H1 (cell line): Measurements from ENCODE around the gene NR3C1. TPM values are rescaled to one million over a fixed set of nuclear protein-coding genes. Genes with fewer than 3 reads are reported as not detected.

Experiments used
- CTCF ChIA-PET: fragments of 300-600 bp; sonication (Branson Sonifier 250); formaldehyde crosslinking; loops from one replicate; lab custom pipeline; 2021; ENCODE audit not compliant: partially characterized antibody; lab: Charles Lee
- POLR2A ChIA-PET: fragments of 300-600 bp; sonication (Branson Sonifier 250); formaldehyde crosslinking; loops from one replicate; lab custom pipeline; 2021; ENCODE audit warnings: inconsistent platforms; ENCODE audit not compliant: partially characterized antibody; lab: Charles Lee
- DNase-seq, 2 experiments: peaks; one replicate each; pipeline versions ENCODE4 v3.0.0 to v3.0.0-alpha.2; 2010 to 2022; ENCODE audit warnings: low spot score in 2 of 2, low read depth in 1 of 2, mixed read lengths in 1 of 2
- FAIRE-seq: peaks from 2 replicates; lab custom pipeline; 2011; peaks lifted over from hg19 to GRCh38; lab: Jason Lieb, UNC
- H2AFZ ChIP-seq: 2 replicates; pipeline ENCODE4 v1.8.1; 2012; ENCODE audit warnings: low read length, inconsistent platforms
- H2AK5ac ChIP-seq: 2 replicates; pipeline ENCODE4 v1.6.1; 2013; ENCODE audit warnings: low read depth, low read length
- H2BK120ac ChIP-seq: replicated peaks from 2 replicates; pipeline ENCODE3; 2013; ENCODE audit warnings: low read depth, low read length, inconsistent platforms
- H2BK12ac ChIP-seq: 2 replicates; pipeline ENCODE4 v1.6.1; 2013; ENCODE audit warnings: low read depth, low read length
- H2BK15ac ChIP-seq: 2 replicates; pipeline ENCODE4 v1.6.1; 2013; ENCODE audit warnings: low read length
- H2BK20ac ChIP-seq: 2 replicates; pipeline ENCODE4 v1.6.1; 2013; ENCODE audit warnings: low read length
- H2BK5ac ChIP-seq: 2 replicates; pipeline ENCODE4 v1.6.1; 2013; ENCODE audit warnings: low read depth, low read length
- H3K14ac ChIP-seq: 2 replicates; pipeline ENCODE4 v1.6.1; 2013; ENCODE audit warnings: inconsistent platforms; ENCODE audit not compliant: insufficient read length
- H3K18ac ChIP-seq: 2 replicates; pipeline ENCODE4 v1.6.1; 2013; ENCODE audit warnings: low read length; ENCODE audit errors: extremely low read depth
- H3K23ac ChIP-seq: 2 replicates; pipeline ENCODE4 v1.6.1; 2013; ENCODE audit warnings: inconsistent platforms; ENCODE audit not compliant: insufficient read length
- H3K23me2 ChIP-seq: 2 replicates; pipeline ENCODE4 v1.6.1; 2013; ENCODE audit warnings: low read depth, low read length
- H3K27ac ChIP-seq: 2 replicates; pipeline ENCODE4 v1.6.1; 2011; ENCODE audit warnings: low read depth, low read length, inconsistent platforms
- H3K27me3 ChIP-seq, 4 experiments: replicated peaks in 1 of 4; 1 replicate in 1 of 4; 2 replicates in 3 of 4; pipeline versions ENCODE4 v1.6.1 to v1.8.1; 2011 to 2013; ENCODE audit warnings: low read length in 3 of 4, mild to moderate bottlenecking in 3 of 4, inconsistent platforms in 2 of 4, mixed read lengths in 2 of 4, moderate library complexity in 1 of 4; ENCODE audit not compliant: control insufficient read depth in 3 of 4, insufficient read depth in 3 of 4; ENCODE audit errors: extremely low read depth in 1 of 4
- H3K36me3 ChIP-seq, 4 experiments: 2 replicates each; pipeline versions ENCODE4 v1.6.1 to v1.8.1; 2011 to 2013; ENCODE audit warnings: mild to moderate bottlenecking in 4 of 4, low read length in 3 of 4, moderate library complexity in 2 of 4, control low read depth in 1 of 4, inconsistent platforms in 1 of 4; ENCODE audit not compliant: insufficient read depth in 4 of 4, control insufficient read depth in 2 of 4
- H3K4ac ChIP-seq: replicated peaks from 2 replicates; pipeline ENCODE3; 2013; ENCODE audit warnings: low read length, low read depth, mixed read lengths, inconsistent platforms; ENCODE audit not compliant: insufficient read length
- H3K4me1 ChIP-seq, 4 experiments: replicated peaks in 1 of 4; 1 replicate in 1 of 4; 2 replicates in 3 of 4; pipeline versions ENCODE4 v1.6.1 to v1.8.1; 2011 to 2013; ENCODE audit warnings: low read length in 3 of 4, inconsistent platforms in 2 of 4, mixed read lengths in 1 of 4; ENCODE audit not compliant: insufficient read depth in 4 of 4, control insufficient read depth in 3 of 4
- H3K4me2 ChIP-seq, 2 experiments: 2 replicates each; pipeline versions ENCODE4 v1.6.1 to v1.8.1; 2011 to 2013; ENCODE audit warnings: low read depth in 2 of 2, low read length in 2 of 2, control low read depth in 1 of 2, inconsistent platforms in 1 of 2, mild to moderate bottlenecking in 1 of 2; ENCODE audit not compliant: insufficient read depth in 1 of 2
- H3K4me3 ChIP-seq, 4 experiments: fragments of 200-600, 300-600 bp in 1 of 4; sonication (generic), shearing (Covaris generic), sonication (Bioruptor Twin) in 1 of 4; 2 replicates each; pipeline versions ENCODE4 v1.5.1 to v1.8.1; 2011 to 2016; ENCODE audit warnings: low read length in 4 of 4, low read depth in 3 of 4, control low read depth in 2 of 4, inconsistent platforms in 2 of 4, mild to moderate bottlenecking in 2 of 4, mixed read lengths in 1 of 4, moderate library complexity in 1 of 4; ENCODE audit not compliant: insufficient read depth in 2 of 4; ENCODE audit errors: extremely low read depth in 1 of 4
- H3K56ac ChIP-seq: replicated peaks from 2 replicates; pipeline ENCODE3; 2013; ENCODE audit warnings: low read depth, mild to moderate bottlenecking, mixed read lengths, low read length, inconsistent platforms; ENCODE audit not compliant: insufficient read length
- H3K79me1 ChIP-seq: 2 replicates; pipeline ENCODE4 v1.6.1; 2013; ENCODE audit warnings: low read depth, low read length, control low read depth
- H3K79me2 ChIP-seq, 2 experiments: 2 replicates each; pipeline versions ENCODE4 v1.6.1 to v1.8.1; 2012 to 2013; ENCODE audit warnings: low read length in 2 of 2, mild to moderate bottlenecking in 2 of 2, inconsistent platforms in 1 of 2; ENCODE audit not compliant: insufficient read depth in 2 of 2, control insufficient read depth in 1 of 2
- H3K9ac ChIP-seq, 4 experiments: replicated peaks in 1 of 4; 1 replicate in 1 of 4; 2 replicates in 3 of 4; pipeline versions ENCODE4 v1.6.1 to v1.8.1; 2011 to 2013; ENCODE audit warnings: low read depth in 3 of 4, low read length in 3 of 4, control low read depth in 2 of 4, mild to moderate bottlenecking in 2 of 4, moderate library complexity in 2 of 4, inconsistent platforms in 1 of 4; ENCODE audit errors: extremely low read depth in 1 of 4
- H3K9me3 ChIP-seq, 2 experiments: 2 replicates each; pipeline versions ENCODE4 v1.6.1 to v1.8.1; 2012 to 2013; ENCODE audit warnings: mild to moderate bottlenecking in 2 of 2, moderate library complexity in 2 of 2, control low read depth in 1 of 2, inconsistent platforms in 1 of 2, low read depth in 1 of 2, low read length in 1 of 2, mixed read lengths in 1 of 2; ENCODE audit not compliant: insufficient read depth in 2 of 2
- H4K20me1 ChIP-seq, 2 experiments: replicated peaks in 1 of 2; 2 replicates each; pipeline versions ENCODE3 to v1.8.1; 2011 to 2013; ENCODE audit warnings: inconsistent platforms in 2 of 2, low read length in 2 of 2, mild to moderate bottlenecking in 1 of 2; ENCODE audit not compliant: insufficient read depth in 2 of 2, control insufficient read depth in 1 of 2
- H4K5ac ChIP-seq: 2 replicates; pipeline ENCODE4 v1.6.1; 2013; ENCODE audit warnings: low read length, low read depth, mixed read lengths, inconsistent platforms; ENCODE audit not compliant: insufficient read length
- H4K8ac ChIP-seq: 2 replicates; pipeline ENCODE4 v1.8.0; 2013; ENCODE audit warnings: mild to moderate bottlenecking, moderate library complexity, low read length, inconsistent platforms; ENCODE audit not compliant: insufficient read depth; ENCODE audit errors: extremely low read depth
- H4K91ac ChIP-seq: replicated peaks from 2 replicates; pipeline ENCODE3; 2013; ENCODE audit warnings: low read length, mixed read lengths, inconsistent platforms; ENCODE audit not compliant: insufficient read length
- ASH2L ChIP-seq: fragments of 200-600, 300-600 bp; sonication (generic); IDR thresholded peaks from one replicate; pipeline ENCODE4 v1.7.1; 2017; ENCODE audit warnings: low read length
- KDM5A ChIP-seq: fragments of 200-600 bp; IDR thresholded peaks from 2 replicates; pipeline ENCODE4 v1.7.1; 2012; ENCODE audit warnings: mild to moderate bottlenecking, low read length, inconsistent platforms, mixed read lengths
- PHF8 ChIP-seq: fragments of 200-600 bp; sonication (generic); conservative IDR thresholded peaks from 2 replicates; pipeline ENCODE4 v1.7.1; 2012; ENCODE audit warnings: low read depth, mild to moderate bottlenecking, inconsistent platforms, low read length, moderate library complexity
- RBBP5 ChIP-seq: IDR thresholded peaks from 2 replicates; pipeline ENCODE4 v1.7.1; 2012; ENCODE audit warnings: low read depth, mild to moderate bottlenecking, inconsistent platforms, low read length, moderate library complexity, borderline replicate concordance
- RFX5 ChIP-seq: IDR thresholded peaks from 2 replicates; pipeline ENCODE4 v1.6.1; 2011; ENCODE audit warnings: low read depth, low read length, improper control_type of control experiment, borderline replicate concordance
- SAP30 ChIP-seq: fragments of 300-600 bp; sonication (generic); IDR thresholded peaks from 2 replicates; pipeline ENCODE4 v1.7.1; 2012; ENCODE audit warnings: low read length, moderate library complexity, mild to moderate bottlenecking, inconsistent platforms; ENCODE audit not compliant: insufficient read depth, insufficient replicate concordance
- SP2 ChIP-seq: IDR thresholded peaks from 2 replicates; pipeline ENCODE4 v1.6.1; 2012; ENCODE audit warnings: mild to moderate bottlenecking, low read length, inconsistent platforms
- SUZ12 ChIP-seq: fragments of 200-600 bp; sonication (generic); IDR thresholded peaks from 2 replicates; pipeline ENCODE4 v1.6.1; 2012; ENCODE audit warnings: mild to moderate bottlenecking, inconsistent platforms, low read length, moderate library complexity, mixed read lengths
- TBP ChIP-seq: IDR thresholded peaks from 2 replicates; pipeline ENCODE4 v1.6.1; 2011; ENCODE audit warnings: low read depth, low read length, improper control_type of control experiment
- WGBS, 2 experiments: shearing (Covaris generic) in 1 of 2; methylation state at CpG; one replicate each; pipeline versions ENCODE4 v1.1.6 to v1.1.7; 2013 to 2015; ENCODE audit warnings: low lambda C conversion rate in 2 of 2, mixed read lengths in 2 of 2, inconsistent platforms in 1 of 2, low coverage in 1 of 2, missing lambda C conversion rate in 1 of 2; ENCODE audit not compliant: insufficient replicate concordance in 2 of 2, insufficient coverage in 1 of 2, insufficient read length in 1 of 2; ENCODE audit errors: extremely low coverage in 1 of 2, missing lambda C conversion rate in 1 of 2; 5-methylcytosine and 5-hydroxymethylcytosine counted together
- polyA plus RNA-seq, 7 experiments: library from polyadenylated mRNA; depleted of rRNA in 3 of 7; stranded (reverse) in 5 of 7; unstranded in 2 of 7; fragments of >200 nt in 5 of 7; fragments of 200-250 nt in 2 of 7; gene quantifications; 1 replicate in 5 of 7; 2 replicates in 1 of 7; 4 replicates in 1 of 7; pipeline versions ENCODE4 v1.2.1 to v1.2.3, GENCODE V29; 2011 to 2013; ENCODE audit warnings: missing spikeins in 2 of 7, mixed read lengths in 2 of 7
- total RNA-seq: library from RNA; stranded (reverse); fragmentation: NEBNext Ultra II Directional; extraction: Animal tissue kit (Norgen Biotek cat#: 25700); gene quantifications from 2 replicates; pipeline ENCODE4 v1.2.1, GENCODE V29; 2021
- TF ChIP-seq, protein P1 (sequence below): IDR thresholded peaks from 2 replicates; pipeline ENCODE4 v1.6.1; 2012; ENCODE audit warnings: inconsistent platforms

The NR3C1 gene
- total and polyA plus RNA-seq, 2 of the 8 experiments (the other 6 are each of a cell fraction or from before 2014, with no cell fraction given) = 1.7 to 5.4 TPM

DNA sequence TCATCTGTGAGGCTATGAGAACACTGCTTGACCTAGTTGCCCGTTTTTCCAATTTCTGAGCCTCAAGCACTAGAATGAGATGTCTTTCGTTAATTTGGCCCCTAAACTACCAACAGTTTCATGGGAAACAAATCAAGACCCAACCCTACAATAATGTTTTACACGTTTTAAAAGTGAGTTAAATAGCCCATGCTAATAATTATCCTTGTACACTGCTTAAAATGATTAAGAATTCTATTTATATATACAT is 2.3 kb upstream of the NR3C1 start:
- Histone ChIP-seq H2BK5ac (no peak overlapping the region), H2BK12ac (no peak overlapping the region), H4K5ac (peak overlapping the region; percentile 82), H2AFZ (peak overlapping the region; percentile 98), H4K20me1 (no peaks in the 10 kb centered on the region), H3K79me1 (no peaks in the 10 kb centered on the region), H3K18ac (no peak overlapping the region), H3K56ac (no peak overlapping the region), H4K8ac (peak overlapping the region; percentile 96; the same call in 1 of the 2 replicates), H3K27ac (no peak overlapping the region), H3K14ac (no peak overlapping the region), H3K4me2 (peak overlapping the region; percentile 86 to 98), H2BK15ac (no peak overlapping the region), H3K23me2 (peaks cover 14% of the 10 kb centered on the region), H3K4me1 (peaks cover 0 to 6% (median 3%) of the 10 kb centered on the region in 4 experiments; a peak in 4 of 7 replicates), H3K9me3 (no peaks in the 10 kb centered on the region), H2BK120ac (no peak overlapping the region), H3K9ac (peak overlapping the region in 2 of 4 experiments; percentile 61 to 69; a peak in 3 of 7 replicates), H3K79me2 (no peaks in the 10 kb centered on the region), H3K23ac (no peak overlapping the region), H3K4me3 (peak overlapping the region; percentile 76 to 81 (median 78); a peak in 7 of 8 replicates), H4K91ac (peak overlapping the region; percentile 12), H3K27me3 (peaks cover 5 to 27% (median 12%) of the 10 kb centered on the region in 4 experiments; a peak in 6 of 7 replicates), H3K4ac (no peak overlapping the region), H2AK5ac (no peak overlapping the region), H3K36me3 (no peaks in the 10 kb centered on the region), H2BK20ac (no peak overlapping the region)
- ChIA-PET CTCF (no interaction called here), POLR2A (no interaction called here)
- FAIRE-seq = no peak
- 86% methylated on average over 3 of the region's 3 CpGs; no CpG with 5 or more reads in 1 of the 2 experiments for WGBS, 2 experiments
- no peak for DNase-seq
- TF ChIP-seq, protein P1, sequence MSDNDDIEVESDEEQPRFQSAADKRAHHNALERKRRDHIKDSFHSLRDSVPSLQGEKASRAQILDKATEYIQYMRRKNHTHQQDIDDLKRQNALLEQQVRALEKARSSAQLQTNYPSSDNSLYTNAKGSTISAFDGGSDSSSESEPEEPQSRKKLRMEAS = no peak
- TF ChIP-seq SAP30 = no peak
- TF ChIP-seq RBBP5 = no peak
- TF ChIP-seq SUZ12 = no peak
- TF ChIP-seq PHF8 = no peak
- no peak for TF ChIP-seq KDM5A
- TF ChIP-seq RFX5 = no peak
- no peak for TF ChIP-seq SP2
- TF ChIP-seq TBP = no peak
- TF ChIP-seq ASH2L = no peak
